ENCODE results near the gene PLEKHH3.
"Not testable (repeated sequence)": the region's sequence is repeated elsewhere in the genome, so short reads cannot be mapped to it uniquely, and the experiment has no call there.

The PLEKHH3 gene

GRCh38 chr17:42639525-42640113 is 37.2 kb downstream of the PLEKHH3 start:
- no peak for TF ChIP-seq CTCF (IDR thresholded peaks at IDR 0.05; ENCODE audit: control insufficient read depth, insufficient read depth, low read depth, low read length, missing control alignments)
- no peak overlapping the region for H3K4me3 ChIP-seq (ENCODE audit: control insufficient read depth, low read depth, low read length)
- DNase-seq (ENCODE audit: low read depth): no peak

- H3K4me3 ChIP-seq (ENCODE audit: control insufficient read depth, low read depth, low read length): no peak overlapping the region
- no peak for TF ChIP-seq CTCF (IDR thresholded peaks at IDR 0.05; ENCODE audit: control insufficient read depth, insufficient read depth, low read depth, low read length, missing control alignments)
- DNase-seq (ENCODE audit: low read depth): no peak
Observed at GRCh38 chr17:42632949-42633444, 43.8 kb downstream of the PLEKHH3 start.

- no peak for DNase-seq (ENCODE audit: low read depth)
- H3K4me3 ChIP-seq (ENCODE audit: control insufficient read depth, low read depth, low read length): no peak overlapping the region
- no peak for TF ChIP-seq CTCF (IDR thresholded peaks at IDR 0.05; ENCODE audit: control insufficient read depth, insufficient read depth, low read depth, low read length, missing control alignments)
Observed at GRCh38 chr17:42629411-42630009, 47.3 kb downstream of the PLEKHH3 start.

GRCh38 chr17:42627032-42627764 is 49.6 kb downstream of the PLEKHH3 start:
- DNase-seq (ENCODE audit: low read depth); H3K4me3 ChIP-seq (ENCODE audit: control insufficient read depth, low read depth, low read length): not testable (repeated sequence)

- no peak overlapping the region for H3K4me3 ChIP-seq (ENCODE audit: control insufficient read depth, low read depth, low read length)
- DNase-seq (ENCODE audit: low read depth): no peak
- no peak for TF ChIP-seq CTCF (IDR thresholded peaks at IDR 0.05; ENCODE audit: control insufficient read depth, insufficient read depth, low read depth, low read length, missing control alignments)
Observed at GRCh38 chr17:42623732-42624596, 52.8 kb downstream of the PLEKHH3 start.

GRCh38 chr17:42623271-42623670 is 53.5 kb downstream of the PLEKHH3 start:
- H3K4me3 ChIP-seq (ENCODE audit: control insufficient read depth, low read depth, low read length): no peak overlapping the region
- TF ChIP-seq CTCF (IDR thresholded peaks at IDR 0.05; ENCODE audit: control insufficient read depth, insufficient read depth, low read depth, low read length, missing control alignments): no peak
- no peak for DNase-seq (ENCODE audit: low read depth)

- not testable (repeated sequence) for H3K4me3 ChIP-seq (ENCODE audit: control insufficient read depth, low read depth, low read length); DNase-seq (ENCODE audit: low read depth)
Observed at GRCh38 chr17:42621987-42622386, 54.8 kb downstream of the PLEKHH3 start.
